ENCODE data around the gene MBNL2.

Gene MBNL2

DNA sequence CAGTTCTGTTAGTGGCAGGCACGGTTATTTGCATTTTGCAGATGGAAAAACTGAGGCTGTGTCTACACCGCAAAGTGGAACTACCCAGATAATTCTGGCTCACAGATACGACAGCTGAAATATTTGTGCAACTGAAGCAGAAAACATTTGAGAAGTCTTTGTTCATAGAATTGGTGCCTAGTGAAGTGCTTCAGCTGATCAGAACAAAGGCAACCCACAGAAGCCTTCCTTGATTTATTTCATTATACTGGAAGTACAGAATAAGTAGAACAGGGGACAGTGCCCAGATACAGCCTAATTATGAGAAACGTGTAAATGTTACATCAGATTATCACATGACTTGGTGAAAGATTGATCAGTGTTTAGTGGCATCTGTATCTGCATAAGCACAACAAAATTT, 138.5 kb downstream of the MBNL2 start:
- Histone ChIP-seq H2AFZ (ENCODE audit: low read length) (no peak overlapping the region), H4K91ac (ENCODE audit: low read depth, low read length, poor library complexity) (no peak overlapping the region), H3K9ac (ENCODE audit: low read depth, low read length, poor library complexity) (no peak overlapping the region), H4K8ac (ENCODE audit: low read depth, low read length) (no peak overlapping the region), H3K4me2 (ENCODE audit: insufficient read depth, low read length, poor library complexity, severe bottlenecking) (no peak overlapping the region), H3K18ac (ENCODE audit: low read length) (no peak overlapping the region), H3K27me3 (ENCODE audit: control insufficient read depth in 3 of 3, insufficient read depth in 3 of 3, low read depth in 1 of 3, low read length in 3 of 3) (no peaks in the 10 kb centered on the region), H2BK5ac (ENCODE audit: low read length) (no peak overlapping the region), H2BK120ac (ENCODE audit: low read depth, low read length) (no peak overlapping the region), H2AK5ac (ENCODE audit: low read depth, low read length) (no peak overlapping the region), H3K4me1 (ENCODE audit: control insufficient read depth in 2 of 2, insufficient read depth in 1 of 2, low read depth in 1 of 2, low read length in 2 of 2) (no peaks in the 10 kb centered on the region), H3K23ac (ENCODE audit: low read depth, low read length, poor library complexity) (no peak overlapping the region), H3K4me3 (ENCODE audit: low read length in 2 of 2) (no peak overlapping the region), H3K27ac (replicated peaks; ENCODE audit: low read length) (no peak overlapping the region), H3K4ac (ENCODE audit: low read length) (no peak overlapping the region), H3K36me3 (replicated peaks in 1 of 2; ENCODE audit: control insufficient read depth in 2 of 2, insufficient read depth in 2 of 2, low read length in 2 of 2) (peaks cover 8 to 24% of the 10 kb centered on the region in 2 donors), H2BK15ac (ENCODE audit: low read length) (no peak overlapping the region), H3K79me1 (ENCODE audit: low read depth, low read length) (no peaks in the 10 kb centered on the region), H3K14ac (ENCODE audit: low read length) (no peak overlapping the region), H3K9me3 (replicated peaks in 1 of 2; ENCODE audit: control insufficient read depth in 2 of 2, insufficient read depth in 1 of 2, low read depth in 1 of 2, low read length in 2 of 2) (peaks cover 0 to 2% of the 10 kb centered on the region in 2 donors), H2BK12ac (ENCODE audit: low read length) (no peak overlapping the region)
- DNase-seq (ENCODE audit: low spot score) = no peak
- no CpG with 5 or more reads among the region's 4 CpGs for WGBS, 2 donors (ENCODE audit: extremely low coverage in 2 of 2, insufficient read length in 2 of 2, insufficient replicate concordance in 1 of 2)

DNA sequence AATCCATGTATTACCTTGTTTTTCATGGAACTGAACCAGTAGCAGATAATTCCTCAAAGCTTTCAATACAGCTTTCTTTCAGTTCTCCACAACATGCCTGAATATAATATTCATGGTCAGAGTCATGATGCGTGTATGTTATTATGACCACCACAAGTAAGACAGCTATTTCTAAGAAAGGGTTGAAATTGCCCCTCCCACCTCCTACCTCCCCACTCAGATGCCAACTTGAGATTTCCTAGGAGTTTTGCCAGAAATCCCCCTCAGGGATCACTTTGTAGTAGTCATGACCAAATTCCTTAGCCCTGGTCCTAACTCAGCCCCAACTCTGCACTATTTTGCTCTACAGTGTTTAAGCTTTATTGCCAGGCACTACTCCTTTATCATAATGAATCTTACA, 141.9 kb downstream of the MBNL2 start:
- Histone ChIP-seq H4K8ac (ENCODE audit: low read depth, low read length) (no peak overlapping the region), H2AFZ (ENCODE audit: low read length) (no peak overlapping the region), H3K23ac (ENCODE audit: low read depth, low read length, poor library complexity) (no peak overlapping the region), H2BK120ac (ENCODE audit: low read depth, low read length) (no peak overlapping the region), H3K79me1 (ENCODE audit: low read depth, low read length) (no peaks in the 10 kb centered on the region), H3K4me1 (ENCODE audit: control insufficient read depth in 2 of 2, insufficient read depth in 1 of 2, low read depth in 1 of 2, low read length in 2 of 2) (peaks cover 10% of the 10 kb centered on the region in 2 donors), H3K4ac (ENCODE audit: low read length) (no peak overlapping the region), H2BK15ac (ENCODE audit: low read length) (no peak overlapping the region), H3K9ac (ENCODE audit: low read depth, low read length, poor library complexity) (no peak overlapping the region), H3K27ac (replicated peaks; ENCODE audit: low read length) (no peak overlapping the region), H2AK5ac (ENCODE audit: low read depth, low read length) (no peak overlapping the region), H3K4me3 (ENCODE audit: low read length in 2 of 2) (no peak overlapping the region), H3K9me3 (replicated peaks in 1 of 2; ENCODE audit: control insufficient read depth in 2 of 2, insufficient read depth in 1 of 2, low read depth in 1 of 2, low read length in 2 of 2) (no peaks in the 10 kb centered on the region), H3K18ac (ENCODE audit: low read length) (no peak overlapping the region), H2BK12ac (ENCODE audit: low read length) (no peak overlapping the region), H3K27me3 (ENCODE audit: control insufficient read depth in 3 of 3, insufficient read depth in 3 of 3, low read depth in 1 of 3, low read length in 3 of 3) (no peaks in the 10 kb centered on the region), H4K91ac (ENCODE audit: low read depth, low read length, poor library complexity) (no peak overlapping the region), H3K14ac (ENCODE audit: low read length) (no peak overlapping the region), H3K4me2 (ENCODE audit: insufficient read depth, low read length, poor library complexity, severe bottlenecking) (no peak overlapping the region), H2BK5ac (ENCODE audit: low read length) (no peak overlapping the region), H3K36me3 (replicated peaks in 1 of 2; ENCODE audit: control insufficient read depth in 2 of 2, insufficient read depth in 2 of 2, low read length in 2 of 2) (peaks cover 6 to 10% of the 10 kb centered on the region in 2 donors)
- no CpG with 5 or more reads among the region's 1 CpG for WGBS, 2 donors (ENCODE audit: extremely low coverage in 2 of 2, insufficient read length in 2 of 2, insufficient replicate concordance in 1 of 2)
- no peak for DNase-seq (ENCODE audit: low spot score)

DNA sequence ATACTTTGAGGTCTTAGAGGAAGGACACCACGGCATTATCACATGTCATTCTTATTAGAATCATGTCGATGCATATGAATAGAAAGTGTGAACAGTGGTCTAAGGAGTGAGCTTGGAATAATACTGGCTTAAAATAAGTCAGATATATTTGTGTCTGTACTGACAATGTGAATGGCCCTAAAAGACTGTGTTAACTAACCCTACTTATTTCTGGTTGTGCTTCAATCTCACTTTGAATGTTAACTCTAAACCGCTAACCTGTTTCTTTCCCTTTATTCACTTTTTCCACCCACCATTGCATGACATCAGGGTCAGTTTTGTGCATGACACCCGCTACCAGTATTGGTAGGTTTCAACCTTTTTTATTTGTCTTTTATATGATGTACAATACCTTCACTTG, 142.7 kb downstream of the MBNL2 start:
- Histone ChIP-seq H3K27me3 (ENCODE audit: control insufficient read depth in 3 of 3, insufficient read depth in 3 of 3, low read depth in 1 of 3, low read length in 3 of 3) (no peaks in the 10 kb centered on the region), H2AK5ac (ENCODE audit: low read depth, low read length) (no peak overlapping the region), H3K4ac (ENCODE audit: low read length) (no peak overlapping the region), H3K4me2 (ENCODE audit: insufficient read depth, low read length, poor library complexity, severe bottlenecking) (no peak overlapping the region), H2BK120ac (ENCODE audit: low read depth, low read length) (no peak overlapping the region), H2AFZ (ENCODE audit: low read length) (no peak overlapping the region), H3K79me1 (ENCODE audit: low read depth, low read length) (no peaks in the 10 kb centered on the region), H2BK15ac (ENCODE audit: low read length) (no peak overlapping the region), H3K14ac (ENCODE audit: low read length) (no peak overlapping the region), H3K36me3 (replicated peaks in 1 of 2; ENCODE audit: control insufficient read depth in 2 of 2, insufficient read depth in 2 of 2, low read length in 2 of 2) (peaks cover 6 to 10% of the 10 kb centered on the region in 2 donors), H4K91ac (ENCODE audit: low read depth, low read length, poor library complexity) (no peak overlapping the region), H3K9me3 (replicated peaks in 1 of 2; ENCODE audit: control insufficient read depth in 2 of 2, insufficient read depth in 1 of 2, low read depth in 1 of 2, low read length in 2 of 2) (no peaks in the 10 kb centered on the region), H2BK5ac (ENCODE audit: low read length) (no peak overlapping the region), H2BK12ac (ENCODE audit: low read length) (no peak overlapping the region), H3K9ac (ENCODE audit: low read depth, low read length, poor library complexity) (no peak overlapping the region), H3K23ac (ENCODE audit: low read depth, low read length, poor library complexity) (no peak overlapping the region), H3K27ac (replicated peaks; ENCODE audit: low read length) (no peak overlapping the region), H3K18ac (ENCODE audit: low read length) (no peak overlapping the region), H3K4me3 (ENCODE audit: low read length in 2 of 2) (no peak overlapping the region), H3K4me1 (ENCODE audit: control insufficient read depth in 2 of 2, insufficient read depth in 1 of 2, low read depth in 1 of 2, low read length in 2 of 2) (peaks cover 10% of the 10 kb centered on the region in 2 donors), H4K8ac (ENCODE audit: low read depth, low read length) (no peak overlapping the region)
- DNase-seq (ENCODE audit: low spot score) = no peak
- WGBS, 2 donors (ENCODE audit: extremely low coverage in 2 of 2, insufficient read length in 2 of 2, insufficient replicate concordance in 1 of 2) = no CpG with 5 or more reads among the region's 4 CpGs

DNA sequence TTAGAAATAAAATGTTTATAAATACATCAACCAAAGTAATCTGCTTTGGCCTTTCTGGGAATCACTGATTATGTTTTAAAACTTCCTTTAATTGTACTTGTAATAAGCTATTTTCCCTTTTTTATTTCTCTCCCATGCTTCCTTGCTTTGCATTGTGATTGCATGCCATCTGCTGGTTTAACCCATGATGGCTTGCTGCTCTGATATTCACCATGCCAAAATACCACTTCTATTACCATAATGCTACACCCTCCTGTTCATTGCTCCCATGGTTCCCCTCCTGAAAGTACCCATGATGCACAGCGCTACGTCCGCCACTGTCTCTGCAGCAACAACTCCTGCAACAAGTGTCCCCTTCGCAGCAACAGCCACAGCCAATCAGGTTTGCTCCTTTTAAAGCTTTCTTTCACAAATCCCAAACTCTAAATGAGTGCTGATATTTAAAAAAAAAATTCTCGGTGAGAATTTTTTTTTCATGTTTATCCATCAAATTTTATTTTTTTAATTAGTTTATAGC, 144.1 kb downstream of the MBNL2 start:
- Histone ChIP-seq H4K8ac (ENCODE audit: low read depth, low read length) (no peak overlapping the region), H3K4me2 (ENCODE audit: insufficient read depth, low read length, poor library complexity, severe bottlenecking) (no peak overlapping the region), H2BK15ac (ENCODE audit: low read length) (no peak overlapping the region), H3K36me3 (replicated peaks in 1 of 2; ENCODE audit: control insufficient read depth in 2 of 2, insufficient read depth in 2 of 2, low read length in 2 of 2) (peaks cover 2 to 4% of the 10 kb centered on the region in 2 donors), H3K9ac (ENCODE audit: low read depth, low read length, poor library complexity) (no peak overlapping the region), H4K91ac (ENCODE audit: low read depth, low read length, poor library complexity) (no peak overlapping the region), H3K4ac (ENCODE audit: low read length) (no peak overlapping the region), H3K14ac (ENCODE audit: low read length) (no peak overlapping the region), H3K9me3 (replicated peaks in 1 of 2; ENCODE audit: control insufficient read depth in 2 of 2, insufficient read depth in 1 of 2, low read depth in 1 of 2, low read length in 2 of 2) (no peaks in the 10 kb centered on the region), H3K4me1 (ENCODE audit: control insufficient read depth in 2 of 2, insufficient read depth in 1 of 2, low read depth in 1 of 2, low read length in 2 of 2) (peaks cover 10% of the 10 kb centered on the region in 2 donors), H2AFZ (ENCODE audit: low read length) (no peak overlapping the region), H3K27ac (replicated peaks; ENCODE audit: low read length) (no peak overlapping the region), H2AK5ac (ENCODE audit: low read depth, low read length) (no peak overlapping the region), H3K18ac (ENCODE audit: low read length) (no peak overlapping the region), H3K4me3 (ENCODE audit: low read length in 2 of 2) (no peak overlapping the region), H3K79me1 (ENCODE audit: low read depth, low read length) (no peaks in the 10 kb centered on the region), H3K23ac (ENCODE audit: low read depth, low read length, poor library complexity) (no peak overlapping the region), H2BK5ac (ENCODE audit: low read length) (no peak overlapping the region), H2BK120ac (ENCODE audit: low read depth, low read length) (no peak overlapping the region), H2BK12ac (ENCODE audit: low read length) (no peak overlapping the region), H3K27me3 (ENCODE audit: control insufficient read depth in 3 of 3, insufficient read depth in 3 of 3, low read depth in 1 of 3, low read length in 3 of 3) (no peaks in the 10 kb centered on the region)
- no CpG with 5 or more reads among the region's 5 CpGs for WGBS, 2 donors (ENCODE audit: extremely low coverage in 2 of 2, insufficient read length in 2 of 2, insufficient replicate concordance in 1 of 2)
- no peak for DNase-seq (ENCODE audit: low spot score)

Data from neuronal stem cell (in vitro differentiated cells).